ENCODE data around the gene MAGI1.

The MAGI1 gene

GRCh38 chr3:65807225-65807624 is 231.5 kb downstream of the MAGI1 start:
- DNase-seq: no peak
- intact Hi-C loops (cut with DNase I): no loop called here

GRCh38 chr3:65806600-65806999 is 232.1 kb downstream of the MAGI1 start:
- intact Hi-C loops (cut with DNase I): no loop called here
- no peak for DNase-seq

GRCh38 chr3:65796676-65797075 is 242.0 kb downstream of the MAGI1 start:
- DNase-seq: no peak
- intact Hi-C loops (cut with DNase I): loop anchor here (10.0 kb wide), 2 partner anchors 118 to 248 kb away; no protein-coding TSS in a partner anchor

- intact Hi-C loops (cut with DNase I): loop anchor here (10.0 kb wide), 2 partner anchors 120 to 250 kb away; no protein-coding TSS in a partner anchor
- no peak for DNase-seq
Observed at GRCh38 chr3:65795166-65795565, 243.6 kb downstream of the MAGI1 start.

GRCh38 chr3:65793495-65794200 is 245.1 kb downstream of the MAGI1 start:
- DNase-seq: no peak
- intact Hi-C loops (cut with DNase I): loop anchor here (10.0 kb wide), 2 partner anchors 121 to 251 kb away; no protein-coding TSS in a partner anchor

- intact Hi-C loops (cut with DNase I): loop anchor here (5.0 to 10.0 kb wide), 2 partner anchors 349 to 406 kb away; no protein-coding TSS in a partner anchor
- no peak for DNase-seq
Observed at GRCh38 chr3:65788461-65788860, 250.3 kb downstream of the MAGI1 start.

- intact Hi-C loops (cut with DNase I): loop anchor here (5.0 to 10.0 kb wide), 2 partner anchors 349 to 407 kb away; no protein-coding TSS in a partner anchor
- no peak for DNase-seq
Observed at GRCh38 chr3:65787827-65788226, 250.9 kb downstream of the MAGI1 start.

- intact Hi-C loops (cut with DNase I): loop anchor here (5.0 to 10.0 kb wide), 2 partner anchors 350 to 407 kb away; no protein-coding TSS in a partner anchor
- DNase-seq: no peak
Observed at GRCh38 chr3:65787340-65787739, 251.4 kb downstream of the MAGI1 start.

GRCh38 chr3:65786890-65787289 is 251.8 kb downstream of the MAGI1 start:
- DNase-seq: no peak
- intact Hi-C loops (cut with DNase I): loop anchor here (5.0 to 10.0 kb wide), 2 partner anchors 350 to 408 kb away; no protein-coding TSS in a partner anchor

- intact Hi-C loops (cut with DNase I): loop anchor here (5.0 to 10.0 kb wide), 2 partner anchors 352 to 410 kb away; no protein-coding TSS in a partner anchor
- DNase-seq: peak in 10 of 42 donors; percentile 18 to 63 (median 36)
Observed at GRCh38 chr3:65785065-65785645, 253.6 kb downstream of the MAGI1 start.

- intact Hi-C loops (cut with DNase I): loop anchor here (10.0 kb wide), 1 partner anchor 412 kb away; no protein-coding TSS in a partner anchor
- no peak for DNase-seq
Observed at GRCh38 chr3:65783117-65783516, 255.6 kb downstream of the MAGI1 start.

GRCh38 chr3:65781594-65781993 is 257.1 kb downstream of the MAGI1 start:
- intact Hi-C loops (cut with DNase I): loop anchor here (10.0 kb wide), 1 partner anchor 413 kb away; no protein-coding TSS in a partner anchor

GRCh38 chr3:65779390-65779789 is 259.3 kb downstream of the MAGI1 start:
- DNase-seq: no peak
- intact Hi-C loops (cut with DNase I): no loop called here

More at GRCh38 chr3:65781594-65781993, 257.1 kb downstream of the MAGI1 start:
- no peak for DNase-seq

- DNase-seq: no peak
- intact Hi-C loops (cut with DNase I): no loop called here
Observed at GRCh38 chr3:65778968-65779367, 259.8 kb downstream of the MAGI1 start.

GRCh38 chr3:65777050-65777449 is 261.7 kb downstream of the MAGI1 start:
- DNase-seq: no peak
- intact Hi-C loops (cut with DNase I): no loop called here

- intact Hi-C loops (cut with DNase I): no loop called here
- DNase-seq: no peak
Observed at GRCh38 chr3:65776494-65776893, 262.2 kb downstream of the MAGI1 start.

- no peak for DNase-seq
- intact Hi-C loops (cut with DNase I): no loop called here
Observed at GRCh38 chr3:65776081-65776480, 262.6 kb downstream of the MAGI1 start.

- DNase-seq: no peak
- intact Hi-C loops (cut with DNase I): no loop called here
Observed at GRCh38 chr3:65772758-65773157, 266.0 kb downstream of the MAGI1 start.

GRCh38 chr3:65767551-65767950 is 271.2 kb downstream of the MAGI1 start:
- DNase-seq: no peak
- intact Hi-C loops (cut with DNase I): no loop called here

- intact Hi-C loops (cut with DNase I): no loop called here
- DNase-seq: no peak
Observed at GRCh38 chr3:65762235-65762580, 276.5 kb downstream of the MAGI1 start.

Measured in head of caudate nucleus (tissue), 42 donors.